CD4-positive, CD25-positive, alpha-beta regulatory T cell (primary cell): ENCODE measurements around the gene HDC. TPM values are rescaled to one million over a fixed set of nuclear protein-coding genes. Genes with fewer than 3 reads are reported as not detected.

ENCODE experiments used
- ATAC-seq, 2 donors: fragments of 150-1000 bp; cut with Tn5 transposase; one replicate each; pipeline ENCODE4 v1.10.0; 2021; ENCODE audit warnings: low read depth in 2 of 2, moderate number of reproducible peaks in 2 of 2, moderate library complexity in 1 of 2
- DNase-seq, 3 donors: peaks; one replicate each; pipeline versions ENCODE4 v3.0.0 to v3.0.0-alpha.2; 2012 to 2022; ENCODE audit warnings: mixed read lengths in 1 of 3
- H3K27ac ChIP-seq: one replicate; pipeline ENCODE4 v1.7.0; 2013; ENCODE audit warnings: mild to moderate bottlenecking, low read length; ENCODE audit not compliant: insufficient read depth, poor library complexity, severe bottlenecking
- H3K27me3 ChIP-seq: one replicate; pipeline ENCODE4 v1.7.0; 2013; ENCODE audit warnings: low read length; ENCODE audit not compliant: control insufficient read depth, insufficient read depth
- H3K36me3 ChIP-seq: one replicate; pipeline ENCODE4 v1.7.0; 2013; ENCODE audit warnings: mild to moderate bottlenecking, low read length, moderate library complexity; ENCODE audit not compliant: control insufficient read depth, insufficient read depth
- H3K4me1 ChIP-seq: 2 replicates; pipeline ENCODE4 v1.7.0; 2013; ENCODE audit warnings: mild to moderate bottlenecking, low read length; ENCODE audit not compliant: insufficient read depth, control insufficient read depth, poor library complexity, severe bottlenecking
- H3K4me3 ChIP-seq: one replicate; pipeline ENCODE4 v1.7.0; 2013; ENCODE audit warnings: low read depth, mild to moderate bottlenecking, low read length, moderate library complexity
- H3K9me3 ChIP-seq, 2 experiments: 1 replicate in 1 of 2; 2 replicates in 1 of 2; pipeline ENCODE4 v1.7.0; 2013; ENCODE audit warnings: low read length in 2 of 2, mild to moderate bottlenecking in 1 of 2, moderate library complexity in 1 of 2; ENCODE audit not compliant: control insufficient read depth in 2 of 2
- H3K27ac Mint-ChIP-seq, 3 donors: one replicate each; pipeline ENCODE4 v1.8.0; 2020 to 2022; ENCODE audit warnings: mild to moderate bottlenecking in 3 of 3, mixed read lengths in 3 of 3, moderate library complexity in 2 of 3
- H3K27me3 Mint-ChIP-seq: one replicate; pipeline ENCODE4 v1.8.0; 2022; ENCODE audit warnings: mild to moderate bottlenecking, mixed read lengths
- H3K36me3 Mint-ChIP-seq: one replicate; pipeline ENCODE4 v1.8.0; 2020; ENCODE audit warnings: mixed read lengths
- H3K4me1 Mint-ChIP-seq, 4 donors: one replicate each; pipeline ENCODE4 v1.8.0; 2020 to 2022; ENCODE audit warnings: mixed read lengths in 4 of 4, mild to moderate bottlenecking in 1 of 4
- H3K4me3 Mint-ChIP-seq, 4 donors: one replicate each; pipeline ENCODE4 v1.8.0; 2020 to 2022; ENCODE audit warnings: mild to moderate bottlenecking in 4 of 4, mixed read lengths in 4 of 4, moderate library complexity in 3 of 4
- H3K9me3 Mint-ChIP-seq, 7 donors: one replicate each; pipeline ENCODE4 v1.8.0; 2020 to 2022; ENCODE audit warnings: mixed read lengths in 7 of 7, mild to moderate bottlenecking in 3 of 7, moderate library complexity in 2 of 7
- polyA plus RNA-seq, 4 donors: library from polyadenylated mRNA; unstranded; fragments of 300-500 nt; fragmentation: Illumina TruSeq; gene quantifications; one replicate each; pipeline ENCODE4 v1.2.3, GENCODE V29; 2021
- total RNA-seq: library from RNA; stranded (reverse); gene quantifications from one replicate; pipeline ENCODE4 v1.2.3, GENCODE V29; 2022

Gene HDC
- total and polyA plus RNA-seq, 5 donors from 2014 or later: 3.5 TPM; not detected in 4

GRCh38 chr15:50225057-50225456 lies 40.5 kb downstream of the HDC start:
- ATAC-seq (no peak), DNase-seq (no peak)
- Histone ChIP-seq H3K4me3 (no peak overlapping the region), H3K9me3 (no peaks in the 10 kb centered on the region), H3K27me3 (no peaks in the 10 kb centered on the region), H3K27ac (no peak overlapping the region), H3K36me3 (no peaks in the 10 kb centered on the region), H3K4me1 (no peaks in the 10 kb centered on the region)
- Mint-ChIP-seq H3K9me3 (peaks cover 0 to 1% (median 0%) of the 10 kb centered on the region in 7 donors), H3K27me3 (no peaks in the 10 kb centered on the region), H3K27ac (no peak overlapping the region), H3K4me1 (no peaks in the 10 kb centered on the region), H3K4me3 (no peak overlapping the region), H3K36me3 (no peaks in the 10 kb centered on the region)

GRCh38 chr15:50224606-50225005 lies 40.9 kb downstream of the HDC start:
- H3K9me3 ChIP-seq: no peaks in the 10 kb centered on the region
- Mint-ChIP-seq H3K36me3 (no peaks in the 10 kb centered on the region), H3K4me1 (no peaks in the 10 kb centered on the region), H3K27me3 (no peaks in the 10 kb centered on the region), H3K9me3 (peaks cover 0 to 1% (median 0%) of the 10 kb centered on the region in 7 donors), H3K27ac (no peak overlapping the region), H3K4me3 (no peak overlapping the region)
- H3K27me3 ChIP-seq: no peaks in the 10 kb centered on the region
- no peaks in the 10 kb centered on the region for H3K36me3 ChIP-seq
- no peak for DNase-seq
- H3K4me3 ChIP-seq: no peak overlapping the region
- ATAC-seq: no peak
- no peaks in the 10 kb centered on the region for H3K4me1 ChIP-seq
- no peak overlapping the region for H3K27ac ChIP-seq

GRCh38 chr15:50222181-50222580 lies 43.3 kb downstream of the HDC start:
- H3K36me3 ChIP-seq: no peaks in the 10 kb centered on the region
- ATAC-seq (no peak), DNase-seq (no peak)
- no peaks in the 10 kb centered on the region for H3K4me1 ChIP-seq
- H3K4me3 ChIP-seq: no peak overlapping the region
- Mint-ChIP-seq H3K27ac (no peak overlapping the region), H3K4me1 (no peaks in the 10 kb centered on the region), H3K9me3 (peaks cover 0 to 1% (median 0%) of the 10 kb centered on the region in 7 donors), H3K4me3 (no peak overlapping the region), H3K36me3 (no peaks in the 10 kb centered on the region), H3K27me3 (no peaks in the 10 kb centered on the region)
- H3K27me3 ChIP-seq: no peaks in the 10 kb centered on the region
- no peak overlapping the region for H3K27ac ChIP-seq
- H3K9me3 ChIP-seq: no peaks in the 10 kb centered on the region

GRCh38 chr15:50219820-50220219 lies 45.7 kb downstream of the HDC start:
- Histone ChIP-seq H3K27me3 (no peaks in the 10 kb centered on the region), H3K4me1 (no peaks in the 10 kb centered on the region), H3K4me3 (no peak overlapping the region), H3K27ac (no peak overlapping the region), H3K9me3 (no peaks in the 10 kb centered on the region), H3K36me3 (no peaks in the 10 kb centered on the region)
- H3K27ac Mint-ChIP-seq: no peak overlapping the region
- H3K4me3 Mint-ChIP-seq: no peak overlapping the region
- no peaks in the 10 kb centered on the region for H3K4me1 Mint-ChIP-seq
- H3K27me3 Mint-ChIP-seq: no peaks in the 10 kb centered on the region
- peaks cover 0 to 2% (median 0%) of the 10 kb centered on the region in 7 donors for H3K9me3 Mint-ChIP-seq
- H3K36me3 Mint-ChIP-seq: no peaks in the 10 kb centered on the region
- no peak for ATAC-seq
- DNase-seq: no peak

GRCh38 chr15:50218691-50219090 lies 46.8 kb downstream of the HDC start:
- Mint-ChIP-seq H3K9me3 (peaks cover 0 to 3% (median 0%) of the 10 kb centered on the region in 7 donors), H3K4me1 (no peaks in the 10 kb centered on the region), H3K27me3 (peaks cover 6% of the 10 kb centered on the region), H3K36me3 (no peaks in the 10 kb centered on the region), H3K4me3 (no peak overlapping the region), H3K27ac (no peak overlapping the region)
- Histone ChIP-seq H3K27ac (no peak overlapping the region), H3K4me3 (no peak overlapping the region), H3K27me3 (no peaks in the 10 kb centered on the region), H3K4me1 (no peaks in the 10 kb centered on the region), H3K9me3 (no peaks in the 10 kb centered on the region), H3K36me3 (no peaks in the 10 kb centered on the region)
- ATAC-seq (no peak), DNase-seq (no peak)

- Mint-ChIP-seq H3K9me3 (peaks cover 0 to 4% (median 0%) of the 10 kb centered on the region in 7 donors), H3K4me3 (no peak overlapping the region), H3K27ac (no peak overlapping the region), H3K27me3 (peaks cover 6% of the 10 kb centered on the region), H3K36me3 (no peaks in the 10 kb centered on the region), H3K4me1 (no peaks in the 10 kb centered on the region)
- ATAC-seq (no peak), DNase-seq (no peak)
- Histone ChIP-seq H3K27ac (no peak overlapping the region), H3K4me1 (no peaks in the 10 kb centered on the region), H3K27me3 (no peaks in the 10 kb centered on the region), H3K4me3 (no peak overlapping the region), H3K9me3 (no peaks in the 10 kb centered on the region), H3K36me3 (no peaks in the 10 kb centered on the region)
Observed at GRCh38 chr15:50218291-50218690, 47.2 kb downstream of the HDC start.

- peaks cover 3 to 19% (median 6%) of the 10 kb centered on the region in 7 donors for H3K9me3 Mint-ChIP-seq
Observed at GRCh38 chr15:50210462-50211157, 54.9 kb downstream of the HDC start.

GRCh38 chr15:50209809-50210208 lies 55.7 kb downstream of the HDC start:
- ATAC-seq: no peak
- Mint-ChIP-seq H3K4me3 (no peak overlapping the region), H3K4me1 (no peaks in the 10 kb centered on the region), H3K36me3 (peaks cover 3% of the 10 kb centered on the region), H3K27me3 (peaks cover 13% of the 10 kb centered on the region), H3K9me3 (peaks cover 3 to 19% (median 6%) of the 10 kb centered on the region in 7 donors), H3K27ac (no peak overlapping the region)
- peaks cover 0 to 3% of the 10 kb centered on the region in 2 experiments for H3K9me3 ChIP-seq
- no peak overlapping the region for H3K27ac ChIP-seq
- H3K4me3 ChIP-seq: no peak overlapping the region
- H3K27me3 ChIP-seq: no peaks in the 10 kb centered on the region
- H3K36me3 ChIP-seq: no peaks in the 10 kb centered on the region
- DNase-seq: no peak
- no peaks in the 10 kb centered on the region for H3K4me1 ChIP-seq

More at GRCh38 chr15:50210462-50211157, 54.9 kb downstream of the HDC start:
- Mint-ChIP-seq H3K27me3 (peaks cover 13% of the 10 kb centered on the region), H3K4me3 (no peak overlapping the region), H3K27ac (no peak overlapping the region), H3K36me3 (peaks cover 3% of the 10 kb centered on the region), H3K4me1 (no peaks in the 10 kb centered on the region)
- no peak overlapping the region for H3K4me3 ChIP-seq
- H3K4me1 ChIP-seq: no peaks in the 10 kb centered on the region
- no peak overlapping the region for H3K27ac ChIP-seq
- no peak for DNase-seq
- H3K36me3 ChIP-seq: no peaks in the 10 kb centered on the region
- H3K9me3 ChIP-seq: peaks cover 0 to 3% of the 10 kb centered on the region in 2 experiments
- no peak for ATAC-seq
- no peaks in the 10 kb centered on the region for H3K27me3 ChIP-seq
